Raji (cell line): ENCODE measurements around the gene IL6.

Source experiments
- POLR2A ChIP-seq: IDR thresholded peaks from 2 replicates; pipeline ENCODE4 v1.6.1; 2011; ENCODE audit warnings: low read depth, low read length, control low read depth; ENCODE audit not compliant: insufficient read depth

IL6 gene

DNA sequence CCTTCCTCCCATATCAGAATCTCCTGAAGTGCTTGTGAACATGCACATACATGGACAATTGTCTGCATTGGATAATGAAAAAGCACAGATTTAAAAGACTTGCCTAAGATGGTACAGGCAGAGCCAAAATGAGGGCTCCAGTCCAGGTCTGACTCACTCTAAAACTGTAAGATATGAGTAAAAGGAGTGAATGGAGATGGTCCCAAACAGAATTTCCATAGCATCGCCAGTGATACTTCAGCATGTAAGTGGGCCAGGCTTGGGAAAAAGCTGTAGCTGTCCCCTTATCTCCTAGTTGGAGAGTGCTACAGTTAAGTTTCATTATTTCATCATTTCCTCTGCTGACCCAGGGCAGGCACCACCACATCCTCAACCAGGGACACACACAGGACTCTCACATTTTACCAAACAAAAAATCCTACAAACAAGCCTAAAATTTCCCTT is 26.4 kb upstream of the IL6 start:
- TF ChIP-seq POLR2A, result no peak

DNA sequence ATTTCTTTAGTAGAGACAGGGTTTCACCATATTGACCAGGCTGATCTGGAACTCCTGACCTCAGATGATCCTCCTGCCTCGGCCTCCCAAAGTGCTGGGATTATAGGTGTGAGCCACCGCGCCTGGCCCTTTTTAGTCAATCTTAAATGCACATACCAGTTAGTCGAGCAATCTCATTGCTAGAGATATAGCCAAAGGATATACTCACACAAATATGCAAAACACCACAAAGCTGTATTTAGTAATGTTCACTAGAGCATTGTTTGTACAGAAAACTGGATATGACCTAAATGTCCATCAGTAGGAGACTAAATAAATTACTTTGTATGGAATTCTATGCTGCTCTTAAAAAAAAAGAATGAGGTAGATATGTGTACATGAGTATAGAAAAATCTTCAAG is 24.5 kb upstream of the IL6 start:
- TF ChIP-seq POLR2A, result no peak

GRCh38 chr7:22709857-22710256 is 17.1 kb upstream of the IL6 start:
- TF ChIP-seq POLR2A, result no peak

GRCh38 chr7:22712999-22713398 is 14.0 kb upstream of the IL6 start:
- TF ChIP-seq POLR2A, result no peak

GRCh38 chr7:22713463-22713862 is 13.5 kb upstream of the IL6 start:
- TF ChIP-seq POLR2A, result no peak

DNA sequence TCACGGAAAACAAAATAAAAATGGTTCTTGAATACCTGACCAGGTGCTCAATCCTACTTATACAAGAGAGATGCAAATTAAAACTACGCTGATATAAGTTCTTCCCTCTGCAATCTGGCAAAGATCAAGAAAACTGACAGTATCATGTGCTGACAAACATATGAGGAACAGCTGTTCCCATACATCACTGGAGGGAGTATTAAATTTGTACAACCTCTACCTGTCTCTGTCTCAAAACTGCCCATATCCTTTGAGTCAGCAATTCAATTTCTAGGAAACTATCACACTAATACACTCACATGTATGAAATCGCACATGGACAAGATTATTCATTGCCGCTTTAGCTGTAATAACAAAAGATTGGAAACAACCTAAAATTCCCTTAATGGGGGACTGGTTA is 11.0 kb upstream of the IL6 start:
- no peak for TF ChIP-seq POLR2A

DNA sequence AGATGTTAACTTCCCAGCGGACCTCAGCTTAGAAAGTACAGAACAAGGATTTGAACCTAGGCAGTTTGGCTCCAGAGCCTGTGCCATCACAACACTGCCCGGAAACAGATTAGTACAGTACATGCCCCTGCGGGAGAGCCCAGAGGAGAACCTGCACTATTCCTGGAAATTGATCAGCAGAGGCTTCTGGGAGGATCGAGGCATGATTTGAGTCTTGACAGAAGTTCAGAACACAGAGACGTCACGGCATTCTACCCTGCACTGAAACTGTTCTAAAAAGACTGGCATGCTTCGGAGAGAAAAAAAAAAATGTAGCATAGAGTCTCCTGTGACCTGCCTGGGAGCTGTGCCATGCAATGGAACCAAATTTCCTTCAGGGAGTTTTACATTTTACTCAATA is 9.2 kb upstream of the IL6 start:
- TF ChIP-seq POLR2A, result no peak

DNA sequence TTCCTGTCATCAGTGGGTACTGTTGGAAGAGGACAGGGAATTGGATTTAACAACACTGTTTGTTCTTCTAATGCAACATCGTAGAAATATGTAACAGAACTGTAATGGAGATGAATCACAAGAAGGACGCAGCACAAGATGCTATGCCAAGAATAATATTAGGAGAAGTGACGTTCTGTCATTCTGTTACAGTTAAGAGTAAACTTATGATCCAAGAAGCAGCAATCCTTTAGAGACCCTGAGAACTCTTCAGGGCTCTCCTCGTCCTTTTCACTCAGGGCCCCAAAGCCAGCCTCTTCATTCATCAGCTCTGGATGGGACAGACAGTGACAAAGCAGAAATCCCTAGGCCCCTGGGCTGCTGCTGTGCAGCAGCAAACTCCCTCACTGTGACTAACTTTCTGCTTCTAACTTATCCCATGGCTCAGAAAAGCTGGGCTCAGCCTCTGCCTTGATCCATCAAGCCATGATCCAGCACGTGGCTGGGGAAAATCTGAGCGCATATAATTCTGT is 8.7 kb upstream of the IL6 start:
- no peak for TF ChIP-seq POLR2A

GRCh38 chr7:22718911-22719420 is 8.0 kb upstream of the IL6 start:
- no peak for TF ChIP-seq POLR2A

DNA sequence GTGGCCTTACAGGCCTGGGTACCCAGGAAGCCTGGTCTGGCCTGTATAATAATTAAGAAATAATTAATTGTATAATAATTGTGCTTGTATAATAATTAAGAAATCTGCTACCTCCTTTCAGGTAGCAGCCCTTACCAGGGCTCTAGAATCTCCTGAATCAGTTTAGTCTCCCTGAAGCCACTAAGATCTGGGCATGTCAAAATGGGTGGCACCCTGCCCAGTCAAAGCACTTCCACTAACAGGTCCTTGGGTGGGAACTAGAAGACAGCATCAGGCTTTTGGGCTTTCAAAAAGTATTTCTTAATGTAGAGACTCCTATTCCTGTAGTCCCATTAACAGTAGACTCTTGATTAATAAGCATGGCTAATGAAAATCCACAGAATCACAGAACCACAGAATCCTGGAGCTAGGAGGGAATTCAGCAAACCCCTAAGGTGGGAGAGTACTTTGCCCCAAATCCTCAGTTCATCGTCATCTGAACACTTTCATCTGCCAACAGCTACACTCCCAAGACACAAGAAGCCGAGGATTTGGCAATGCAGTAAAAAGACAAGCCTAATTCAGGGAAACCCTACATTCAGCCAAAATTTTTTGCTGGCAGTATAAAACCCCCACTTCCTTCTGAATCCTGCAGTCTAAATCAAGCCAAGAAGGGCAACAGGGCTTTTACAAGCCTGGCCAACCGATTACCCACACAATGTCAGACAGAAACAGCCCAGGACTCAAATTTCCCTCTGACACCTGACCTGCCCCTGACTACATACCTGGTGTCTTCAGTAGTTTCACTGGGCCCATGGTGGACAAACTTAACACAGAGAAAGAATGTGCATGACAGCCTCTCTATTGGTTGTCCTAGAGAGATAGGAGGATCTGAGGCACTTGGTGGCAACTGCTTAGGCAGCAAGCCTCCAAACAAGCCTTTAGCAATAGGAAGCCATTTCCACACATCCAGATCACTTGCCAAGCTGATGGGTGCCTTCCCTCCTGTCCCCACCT is 5.9 kb upstream of the IL6 start:
- no peak for TF ChIP-seq POLR2A

GRCh38 chr7:22722536-22723180 is 4.3 kb upstream of the IL6 start:
- TF ChIP-seq POLR2A, result no peak

GRCh38 chr7:22723181-22723601 is 3.8 kb upstream of the IL6 start:
- no peak for TF ChIP-seq POLR2A

GRCh38 chr7:22723637-22724036 is 3.4 kb upstream of the IL6 start:
- no peak for TF ChIP-seq POLR2A

DNA sequence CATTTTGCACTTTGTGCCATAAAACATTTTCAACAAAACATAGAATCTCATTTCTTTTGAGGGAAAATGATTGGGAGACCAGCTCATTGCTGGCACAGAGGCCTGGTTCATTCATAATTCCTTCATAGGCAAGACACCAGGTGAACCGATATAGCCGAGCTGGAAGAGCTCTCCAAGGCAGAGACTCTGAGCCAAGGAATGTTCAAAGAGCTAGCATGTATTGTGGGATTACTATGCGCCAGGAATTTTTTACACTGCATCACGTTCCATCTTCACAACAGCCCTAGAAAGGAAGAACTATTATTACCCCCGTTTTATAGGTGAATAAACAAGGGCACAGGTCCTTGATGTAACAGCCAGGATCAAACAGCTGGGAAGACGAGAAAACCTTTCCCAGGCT is 2.1 kb upstream of the IL6 start:
- TF ChIP-seq POLR2A, result no peak

- no peak for TF ChIP-seq POLR2A
Measured at GRCh38 chr7:22725585-22725984, 1.4 kb upstream of the IL6 start.
